Keratinocyte (primary cell): Measurements from ENCODE around the gene GNPTG. TPM values are rescaled to one million over a fixed set of nuclear protein-coding genes. Genes with fewer than 3 reads are reported as not detected.

ENCODE experiments used
- DNase-seq: peaks from one replicate; pipeline ENCODE4 v3.0.0-alpha.2; 2011; ENCODE audit warnings: low read depth, missing footprints, low spot score
- FAIRE-seq: peaks from 2 replicates; lab custom pipeline; 2011; peaks lifted over from hg19 to GRCh38; lab: Jason Lieb, UNC
- H2AFZ ChIP-seq: 2 replicates; pipeline ENCODE4 v1.6.0; 2012; ENCODE audit warnings: low read length, control low read depth, inconsistent platforms; ENCODE audit not compliant: control insufficient read depth
- H3K27ac ChIP-seq: 2 replicates; pipeline ENCODE4 v1.5.1; 2011; ENCODE audit warnings: low read length; ENCODE audit not compliant: control insufficient read depth, insufficient read depth
- H3K27me3 ChIP-seq: 3 replicates; pipeline ENCODE4 v1.6.0; 2011; ENCODE audit warnings: low read length; ENCODE audit not compliant: control insufficient read depth, insufficient read depth; ENCODE audit errors: extremely low read depth
- H3K36me3 ChIP-seq, 2 experiments: 2 replicates in 1 of 2; 3 replicates in 1 of 2; pipeline ENCODE4 v1.5.1; 2011; ENCODE audit warnings: low read length in 2 of 2, mild to moderate bottlenecking in 1 of 2; ENCODE audit not compliant: control insufficient read depth in 2 of 2, insufficient read depth in 2 of 2; ENCODE audit errors: extremely low read depth in 1 of 2
- H3K4me1 ChIP-seq: 3 replicates; pipeline ENCODE4 v1.5.1; 2011; ENCODE audit warnings: low read length; ENCODE audit not compliant: control insufficient read depth, insufficient read depth; ENCODE audit errors: extremely low read depth
- H3K4me2 ChIP-seq: 3 replicates; pipeline ENCODE4 v1.6.0; 2011; ENCODE audit warnings: low read depth, low read length; ENCODE audit not compliant: control insufficient read depth, insufficient read depth; ENCODE audit errors: extremely low read depth
- H3K4me3 ChIP-seq, 3 experiments: fragments of 200-600 bp in 1 of 3; sonication (generic) in 1 of 3; 2 replicates in 2 of 3; 3 replicates in 1 of 3; pipeline ENCODE4 v1.5.1; 2011 to 2016; ENCODE audit warnings: low read length in 3 of 3, mild to moderate bottlenecking in 3 of 3, control low read depth in 2 of 3, inconsistent platforms in 1 of 3, low read depth in 1 of 3, mixed read lengths in 1 of 3, mixed run types in 1 of 3, moderate library complexity in 1 of 3; ENCODE audit not compliant: control insufficient read depth in 2 of 3, insufficient read depth in 2 of 3; ENCODE audit errors: extremely low read depth in 1 of 3
- H3K79me2 ChIP-seq: 2 replicates; pipeline ENCODE4 v1.6.0; 2012; ENCODE audit warnings: low read length; ENCODE audit not compliant: control insufficient read depth, insufficient read depth
- H3K9ac ChIP-seq: 3 replicates; pipeline ENCODE4 v1.6.0; 2011; ENCODE audit warnings: low read length; ENCODE audit not compliant: control insufficient read depth, insufficient read depth; ENCODE audit errors: extremely low read depth
- H3K9me1 ChIP-seq: 3 replicates; pipeline ENCODE4 v1.6.0; 2011; ENCODE audit warnings: low read length; ENCODE audit not compliant: control insufficient read depth, insufficient read depth; ENCODE audit errors: extremely low read depth
- H3K9me3 ChIP-seq: 2 replicates; pipeline ENCODE4 v1.5.1; 2012; ENCODE audit warnings: low read depth, low read length; ENCODE audit not compliant: control insufficient read depth
- H4K20me1 ChIP-seq: 3 replicates; pipeline ENCODE4 v1.6.0; 2011; ENCODE audit warnings: low read length; ENCODE audit not compliant: control insufficient read depth, insufficient read depth; ENCODE audit errors: extremely low read depth
- EZH2 ChIP-seq: IDR thresholded peaks from one replicate; pipeline ENCODE4 v1.6.1; 2012; ENCODE audit warnings: inconsistent platforms, mild to moderate bottlenecking, low read length, moderate library complexity
- dilution Hi-C: fragments of 300-500 bp; cut with MboI; formaldehyde crosslinking; loops from one replicate; pipeline ENCODE4 v1.7.0; 2020; ENCODE audit warnings: low sequenced_read_pairs; ENCODE audit not compliant: extremely low pct_ligation_motif_present
- polyA plus RNA-seq, 5 experiments: library from polyadenylated mRNA; depleted of rRNA in 3 of 5; stranded (reverse) in 3 of 5; stranded (forward) in 1 of 5; unstranded in 1 of 5; fragments of >200 nt; gene quantifications; 1 replicate in 1 of 5; 2 replicates in 3 of 5; 3 replicates in 1 of 5; pipeline versions ENCODE4 v1.2.1 to v1.2.3, GENCODE V29; 2011 to 2012; ENCODE audit warnings: missing spikeins in 2 of 5, low read depth in 1 of 5, low replicate concordance in 1 of 5
- TF ChIP-seq, protein P1 (sequence below), 3 experiments: IDR thresholded peaks in 1 of 3; conservative IDR thresholded peaks in 1 of 3; optimal IDR thresholded peaks in 1 of 3; 2 replicates in 2 of 3; 3 replicates in 1 of 3; pipeline versions ENCODE3 to v1.5.1; 2011; ENCODE audit warnings: low read length in 3 of 3, mild to moderate bottlenecking in 3 of 3, moderate library complexity in 2 of 3, control low read depth in 1 of 3, inconsistent platforms in 1 of 3; ENCODE audit not compliant: insufficient read depth in 2 of 3; ENCODE audit errors: extremely low read depth in 1 of 3

Gene GNPTG
- polyA plus RNA-seq, 1 donor (not counting 4 experiments of a cell fraction or from before 2014, with no cell fraction given): 30.9 TPM

DNA sequence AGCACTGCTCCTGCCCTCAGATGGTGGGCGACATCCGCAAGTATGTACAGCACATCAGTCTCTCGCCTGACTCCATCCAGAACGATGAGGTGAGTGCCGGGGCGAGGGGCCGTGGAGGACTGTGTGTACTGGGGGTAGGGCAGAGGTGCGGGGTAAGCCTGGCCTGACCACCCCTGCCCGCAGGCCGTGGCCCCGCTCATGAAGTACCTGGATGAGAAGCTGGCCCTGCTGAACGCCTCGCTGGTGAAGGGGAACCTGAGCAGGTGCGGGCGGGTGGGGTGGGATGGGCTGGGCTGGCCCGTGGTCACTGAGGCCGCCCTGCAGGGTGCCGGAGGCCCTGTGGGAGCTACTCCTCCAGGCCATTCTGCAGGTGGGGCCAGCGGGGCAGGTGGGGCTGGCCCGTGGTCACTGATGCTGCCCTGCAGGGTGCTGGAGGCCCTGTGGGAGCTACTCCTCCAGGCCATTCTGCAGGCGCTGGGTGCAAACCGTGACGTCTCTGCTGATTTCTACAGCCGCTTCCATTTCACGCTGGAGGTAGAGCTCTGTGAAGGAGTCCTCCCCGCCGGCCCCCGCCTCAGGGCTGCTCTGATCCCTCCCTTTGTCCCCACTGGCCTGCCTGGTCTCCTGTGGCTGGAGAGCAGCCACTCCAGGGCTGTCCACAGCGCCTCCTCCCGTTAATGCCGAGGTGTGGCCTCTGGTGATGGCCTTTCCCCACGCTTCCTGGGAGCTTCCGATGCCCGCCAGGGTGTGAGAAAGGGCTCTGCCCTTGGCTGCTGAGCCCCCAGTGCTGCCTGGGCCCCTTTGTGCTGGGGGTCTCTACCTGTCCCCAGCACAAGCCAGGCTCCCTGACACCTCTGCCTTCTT, 5.1 kb upstream of the GNPTG start:
- dilution Hi-C loops: no loop called here

DNA sequence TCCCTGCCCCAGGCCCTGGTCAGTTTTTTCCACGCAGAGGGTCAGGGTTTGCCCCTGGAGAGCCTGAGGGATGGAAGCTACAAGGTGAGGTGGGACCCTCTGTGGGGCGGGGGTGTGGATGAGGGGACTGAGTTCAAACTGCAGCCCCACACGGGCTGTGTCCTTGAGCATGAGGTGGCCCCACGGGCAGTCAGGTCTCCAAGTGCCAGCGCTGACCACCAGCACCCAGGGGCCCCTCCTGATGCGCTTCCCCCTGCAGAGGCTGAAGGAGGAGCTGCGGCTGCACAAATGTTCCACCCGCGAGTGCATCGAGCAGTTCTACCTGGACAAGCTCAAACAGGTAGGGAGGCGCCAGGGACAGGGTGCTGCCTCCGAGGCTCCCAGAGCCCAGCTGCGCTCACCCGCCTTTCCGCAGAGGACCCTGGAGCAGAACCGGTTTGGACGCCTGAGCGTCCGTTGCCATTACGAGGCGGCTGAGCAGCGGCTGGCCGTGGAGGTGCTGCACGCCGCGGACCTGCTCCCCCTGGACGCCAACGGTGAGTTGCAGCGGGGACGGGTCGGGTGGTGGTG, 4.4 kb upstream of the GNPTG start:
- Histone ChIP-seq H3K79me2 (peaks cover 21% of the 10 kb centered on the region), H2AFZ (no peak overlapping the region), H4K20me1 (peaks cover 2% of the 10 kb centered on the region), H3K9me1 (no peaks in the 10 kb centered on the region), H3K4me1 (peaks cover 29% of the 10 kb centered on the region), H3K4me3 (no peak overlapping the region), H3K9me3 (no peaks in the 10 kb centered on the region), H3K27ac (no peak overlapping the region), H3K27me3 (peaks cover 6% of the 10 kb centered on the region), H3K36me3 (peaks cover 12 to 15% of the 10 kb centered on the region in 2 experiments), H3K9ac (no peak overlapping the region), H3K4me2 (peak overlapping the region; percentile 27)
- FAIRE-seq (no peak), DNase-seq (no peak)
- TF ChIP-seq, protein P1, sequence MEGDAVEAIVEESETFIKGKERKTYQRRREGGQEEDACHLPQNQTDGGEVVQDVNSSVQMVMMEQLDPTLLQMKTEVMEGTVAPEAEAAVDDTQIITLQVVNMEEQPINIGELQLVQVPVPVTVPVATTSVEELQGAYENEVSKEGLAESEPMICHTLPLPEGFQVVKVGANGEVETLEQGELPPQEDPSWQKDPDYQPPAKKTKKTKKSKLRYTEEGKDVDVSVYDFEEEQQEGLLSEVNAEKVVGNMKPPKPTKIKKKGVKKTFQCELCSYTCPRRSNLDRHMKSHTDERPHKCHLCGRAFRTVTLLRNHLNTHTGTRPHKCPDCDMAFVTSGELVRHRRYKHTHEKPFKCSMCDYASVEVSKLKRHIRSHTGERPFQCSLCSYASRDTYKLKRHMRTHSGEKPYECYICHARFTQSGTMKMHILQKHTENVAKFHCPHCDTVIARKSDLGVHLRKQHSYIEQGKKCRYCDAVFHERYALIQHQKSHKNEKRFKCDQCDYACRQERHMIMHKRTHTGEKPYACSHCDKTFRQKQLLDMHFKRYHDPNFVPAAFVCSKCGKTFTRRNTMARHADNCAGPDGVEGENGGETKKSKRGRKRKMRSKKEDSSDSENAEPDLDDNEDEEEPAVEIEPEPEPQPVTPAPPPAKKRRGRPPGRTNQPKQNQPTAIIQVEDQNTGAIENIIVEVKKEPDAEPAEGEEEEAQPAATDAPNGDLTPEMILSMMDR (optimal IDR thresholded peaks at IDR 0.05 in 1 of 3, IDR thresholded peaks at IDR 0.05 in 1 of 3, conservative IDR thresholded peaks at IDR 0.05 in 1 of 3; ENCODE audit: extremely low read depth in 1 of 3, insufficient read depth in 2 of 3, low read length in 3 of 3): peak in 1 of 3 experiments; percentile 2
- no peak for TF ChIP-seq EZH2
- dilution Hi-C loops: no loop called here

More for the DNA sequence above, 5.1 kb upstream of the GNPTG start:
- Histone ChIP-seq H4K20me1 (peaks cover 2% of the 10 kb centered on the region), H3K4me3 (no peak overlapping the region), H3K27me3 (peaks cover 11% of the 10 kb centered on the region), H2AFZ (no peak overlapping the region), H3K9me1 (no peaks in the 10 kb centered on the region), H3K4me1 (peaks cover 30% of the 10 kb centered on the region), H3K9ac (no peak overlapping the region), H3K79me2 (peaks cover 16% of the 10 kb centered on the region), H3K4me2 (peak overlapping the region; percentile 27), H3K36me3 (peaks cover 12 to 15% of the 10 kb centered on the region in 2 experiments), H3K9me3 (no peaks in the 10 kb centered on the region), H3K27ac (no peak overlapping the region)
- DNase-seq: no peak
- FAIRE-seq: no peak
- TF ChIP-seq, protein P1 (optimal IDR thresholded peaks at IDR 0.05 in 1 of 3, IDR thresholded peaks at IDR 0.05 in 1 of 3, conservative IDR thresholded peaks at IDR 0.05 in 1 of 3; ENCODE audit: extremely low read depth in 1 of 3, insufficient read depth in 2 of 3, low read length in 3 of 3): peak; percentile 31 to 63 (median 61)
- TF ChIP-seq EZH2: no peak
